ENCODE measurements around the gene NEU4.

Gene NEU4

GRCh38 chr2:241862093-241862492 lies 53.1 kb downstream of the NEU4 start:
- no peak for DNase-seq (ENCODE audit: low read depth in 1 of 2, low spot score in 1 of 2)

- no peak for DNase-seq (ENCODE audit: low read depth in 1 of 2, low spot score in 1 of 2)
Observed at GRCh38 chr2:241862775-241863535, 54.0 kb downstream of the NEU4 start.

- DNase-seq (ENCODE audit: low read depth in 1 of 2, low spot score in 1 of 2): peak; percentile 53 to 57
Observed at GRCh38 chr2:241863536-241863954, 54.6 kb downstream of the NEU4 start.

GRCh38 chr2:241864168-241864849 lies 55.3 kb downstream of the NEU4 start:
- no peak for DNase-seq (ENCODE audit: low read depth in 1 of 2, low spot score in 1 of 2)

- DNase-seq (ENCODE audit: low read depth in 1 of 2, low spot score in 1 of 2): no peak
Observed at GRCh38 chr2:241864850-241865213, 55.8 kb downstream of the NEU4 start.

- DNase-seq (ENCODE audit: low read depth in 1 of 2, low spot score in 1 of 2): no peak
Observed at GRCh38 chr2:241865416-241865956, 56.5 kb downstream of the NEU4 start.

- no peak for DNase-seq (ENCODE audit: low read depth in 1 of 2, low spot score in 1 of 2)
Observed at GRCh38 chr2:241865957-241866789, 57.2 kb downstream of the NEU4 start.

Measured in activated CD4-positive, alpha-beta T cell treated with anti-CD3 and anti-CD28 coated beads, Interleukin-2, amount 50 U/mL, for 24 hours (primary cell).